A549 (cell line): ENCODE measurements around the gene LEFTY1.

Experiments used
- BCL3 ChIP-seq: fragments of >200 bp; sonication (Bioruptor Twin); formaldehyde crosslinking; IDR thresholded peaks from 3 replicates; pipeline ENCODE4 v1.6.1; 2016
- CHD2 ChIP-seq: fragments of 150-350 bp; IDR thresholded peaks from 2 replicates; pipeline ENCODE4 v1.6.1; 2014; ENCODE audit warnings: low read length; ENCODE audit not compliant: partially characterized antibody
- CTCF ChIP-seq: fragments of >200 bp; sonication (Bioruptor Twin); formaldehyde crosslinking; IDR thresholded peaks from 3 replicates; pipeline ENCODE4 v1.5.1; 2016
- HMGXB4 ChIP-seq: fragments of 250-450 bp; sonication (Bioruptor Pico); IDR thresholded peaks from 2 replicates; pipeline ENCODE4 v1.5.0; 2021; ENCODE audit warnings: mild to moderate bottlenecking, moderate library complexity, borderline replicate concordance
- POLR2A ChIP-seq: IDR thresholded peaks from 2 replicates; pipeline ENCODE4 v1.6.1; 2012; ENCODE audit warnings: mild to moderate bottlenecking, low read length
- POLR2AphosphoS2 ChIP-seq: conservative IDR thresholded peaks from 2 replicates; pipeline ENCODE4 v1.6.1; 2012; ENCODE audit warnings: low read length, improper control_type of control experiment, inconsistent platforms
- SREBF2 ChIP-seq: fragments of 450-650 bp; IDR thresholded peaks from 2 replicates; pipeline ENCODE4 v1.6.1; 2014; ENCODE audit warnings: mild to moderate bottlenecking, moderate library complexity
- ZC3H11A ChIP-seq: fragments of 450-650 bp; IDR thresholded peaks from 2 replicates; pipeline ENCODE4 v1.6.1; 2014; ENCODE audit warnings: antibody characterized with exemption, mild to moderate bottlenecking

GRCh38 chr1:225923692-225924555 is 35.0 kb upstream of the LEFTY1 start, which contains the start of gene PYCR2:
- TF ChIP-seq SREBF2 (no peak), CTCF (no peak), POLR2AphosphoS2 (no peak), CHD2 (no peak), ZC3H11A (no peak), HMGXB4 (CRISPR knock-in tag) (no peak), BCL3 (peak; percentile 90; the same call in 2 of the 3 replicates), POLR2A (peak; percentile 94)
